ENCODE measurements around the gene ECSIT.
"Not testable (repeated sequence)": the region's sequence is repeated elsewhere in the genome, so short reads cannot be mapped to it uniquely, and the experiment has no call there.

GRCh38 chr19:11475343-11475742 lies 53.6 kb downstream of the ECSIT start:
- TF ChIP-seq CTCF, POLR2A (IDR thresholded peaks at IDR 0.05): not testable (repeated sequence)

Data from adrenal gland (tissue), 5 donors.